ENCODE measurements around the gene OSGEPL1. TPM values are rescaled to one million over a fixed set of nuclear protein-coding genes. Genes with fewer than 3 reads are reported as not detected.
"Not testable (repeated sequence)": the region's sequence is repeated elsewhere in the genome, so short reads cannot be mapped to it uniquely, and the experiment has no call there.

Gene OSGEPL1
- total RNA-seq, 1 donor from 2014 or later, result 6.1 TPM

DNA sequence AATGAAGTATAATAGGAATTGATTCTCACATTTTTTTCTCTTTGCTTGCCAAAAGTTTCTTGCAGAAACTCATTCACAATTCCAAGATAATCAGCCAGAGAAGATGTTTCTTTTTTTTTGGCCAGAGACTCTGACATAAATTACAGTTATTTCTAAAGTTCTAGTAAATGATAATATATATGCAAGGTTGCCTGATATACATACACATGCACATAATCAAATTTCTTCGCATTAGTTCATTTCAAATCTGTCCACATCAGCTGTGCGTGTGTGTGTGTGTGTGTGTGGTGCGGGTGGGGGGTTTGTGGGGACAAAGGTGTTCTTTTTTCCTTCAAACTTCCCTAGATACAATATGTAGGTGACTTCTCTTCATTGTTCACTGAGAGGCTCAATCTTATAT, 33.2 kb downstream of the OSGEPL1 start:
- no peak for DNase-seq

DNA sequence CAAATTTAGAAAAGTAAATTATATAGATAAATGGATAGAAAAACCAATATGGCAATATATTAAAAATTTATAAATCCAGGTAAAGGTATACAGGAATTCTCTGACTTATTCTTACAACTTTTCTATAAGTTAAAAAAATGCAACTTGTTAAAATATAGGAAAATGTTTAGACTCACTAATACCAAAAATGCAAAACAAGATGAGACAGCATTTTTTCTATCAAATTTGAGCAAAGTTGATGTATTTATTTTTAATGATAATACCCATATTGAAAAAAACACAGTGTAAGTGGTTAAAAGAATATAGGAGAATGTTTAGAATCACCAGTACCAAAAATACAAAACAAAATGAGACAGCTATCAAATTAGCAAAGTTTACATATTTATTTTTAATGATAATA, 35.7 kb downstream of the OSGEPL1 start:
- no peak for DNase-seq

DNA sequence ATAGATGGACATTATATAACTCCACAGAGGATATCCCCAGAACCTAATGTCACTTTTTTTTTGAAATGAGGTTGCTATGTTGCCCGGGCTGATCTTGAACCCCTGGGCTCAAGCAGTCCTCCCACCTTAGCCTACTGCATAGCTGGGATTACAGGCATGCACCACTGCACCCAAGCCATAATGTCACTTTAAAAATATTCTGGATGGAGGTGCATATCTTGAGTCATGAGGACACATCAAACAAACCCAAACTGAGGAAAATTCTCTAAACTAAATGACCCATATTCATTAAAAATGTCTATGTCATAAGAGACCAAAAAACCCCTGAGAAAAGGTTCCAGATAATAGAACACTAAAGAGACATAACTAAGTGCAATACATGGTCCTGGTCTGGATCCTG, 36.3 kb downstream of the OSGEPL1 start:
- DNase-seq, result no peak

DNA sequence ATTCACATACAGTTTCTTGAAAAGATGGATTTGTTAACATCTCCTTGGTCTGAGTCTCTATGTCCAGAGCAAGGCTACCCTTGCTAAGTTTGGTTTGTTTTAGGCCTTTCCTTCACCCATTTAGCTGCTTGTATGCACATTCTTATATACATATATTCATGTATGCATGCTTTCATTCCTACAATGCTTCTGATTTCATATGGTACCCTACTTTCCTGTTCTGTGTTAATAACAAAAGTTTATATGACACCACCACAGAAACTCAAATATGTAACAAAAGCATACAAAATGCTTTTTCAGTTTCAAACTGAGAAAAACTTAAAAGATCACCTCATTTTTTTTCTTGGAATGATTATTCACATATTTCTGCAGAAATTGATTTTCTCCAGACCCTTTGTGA, 39.4 kb downstream of the OSGEPL1 start:
- DNase-seq, result no peak

DNA sequence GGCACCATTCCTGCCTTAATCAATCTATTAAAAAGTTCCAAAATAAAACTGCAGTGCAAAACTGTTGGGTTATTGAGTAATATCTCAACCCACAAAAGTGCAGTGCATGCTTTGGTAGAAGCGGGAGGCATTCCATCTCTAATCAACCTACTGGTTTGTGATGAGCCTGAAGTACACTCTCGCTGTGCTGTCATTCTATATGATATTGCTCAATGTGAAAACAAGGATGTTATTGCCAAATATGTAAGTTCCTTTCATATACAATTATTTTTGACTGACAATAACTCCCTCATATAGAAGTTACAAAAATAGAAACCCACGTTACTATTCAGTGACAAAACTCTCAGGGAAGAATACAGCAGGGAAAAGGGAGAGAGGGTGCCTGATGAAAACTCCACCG, 43.0 kb downstream of the OSGEPL1 start:
- no peak for DNase-seq

DNA sequence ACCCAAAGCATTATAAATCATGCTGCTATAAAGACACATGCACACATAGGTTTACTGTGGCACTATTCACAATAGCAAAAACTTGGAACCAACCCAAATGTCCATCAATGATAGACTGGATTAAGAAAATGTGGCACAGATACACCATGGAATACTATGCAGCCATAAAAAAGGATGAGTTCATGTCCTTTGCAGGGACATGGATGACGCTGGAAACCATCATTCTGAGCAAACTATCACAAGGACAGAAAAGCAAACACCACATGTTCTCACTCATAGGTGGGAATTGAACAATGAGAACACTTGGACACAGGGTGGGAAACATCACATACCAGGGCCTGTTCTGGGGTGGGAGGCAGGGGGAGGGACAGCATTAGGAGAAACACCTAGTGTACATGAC, 45.0 kb downstream of the OSGEPL1 start:
- not testable (repeated sequence) for DNase-seq

DNA sequence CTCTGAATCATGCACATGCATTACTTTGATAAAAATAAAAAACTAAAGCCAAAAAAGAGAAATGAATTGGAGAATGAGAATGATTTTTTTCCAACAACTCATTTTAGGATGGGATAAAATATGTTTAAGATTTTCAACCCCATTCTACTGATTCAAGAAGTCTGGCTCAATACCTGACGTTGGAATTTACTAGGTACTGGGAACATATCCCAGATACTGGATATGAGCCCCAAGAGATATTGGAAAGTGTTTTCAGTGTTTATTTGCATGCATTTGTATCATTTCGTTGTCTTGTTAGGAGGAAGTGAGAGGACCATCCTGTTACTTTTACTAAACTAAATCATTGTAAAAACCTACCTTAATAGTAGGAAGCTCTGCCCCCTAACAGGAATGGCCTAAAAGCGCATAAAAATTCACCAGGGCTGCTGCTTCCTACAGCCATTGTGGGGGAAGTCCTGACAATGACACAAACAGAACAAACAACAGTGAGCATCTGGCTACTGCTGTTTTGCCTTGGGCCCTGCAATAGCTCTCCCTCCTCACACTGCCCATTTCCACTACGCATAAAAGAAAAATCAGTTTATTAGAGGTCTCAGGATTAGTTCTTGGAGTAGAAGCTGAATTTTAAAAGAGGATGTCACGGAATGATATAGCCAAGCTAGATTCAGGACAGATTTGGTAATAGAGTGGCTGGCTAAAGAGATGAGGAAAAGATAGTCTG, 52.9 kb downstream of the OSGEPL1 start:
- no peak for DNase-seq

DNA sequence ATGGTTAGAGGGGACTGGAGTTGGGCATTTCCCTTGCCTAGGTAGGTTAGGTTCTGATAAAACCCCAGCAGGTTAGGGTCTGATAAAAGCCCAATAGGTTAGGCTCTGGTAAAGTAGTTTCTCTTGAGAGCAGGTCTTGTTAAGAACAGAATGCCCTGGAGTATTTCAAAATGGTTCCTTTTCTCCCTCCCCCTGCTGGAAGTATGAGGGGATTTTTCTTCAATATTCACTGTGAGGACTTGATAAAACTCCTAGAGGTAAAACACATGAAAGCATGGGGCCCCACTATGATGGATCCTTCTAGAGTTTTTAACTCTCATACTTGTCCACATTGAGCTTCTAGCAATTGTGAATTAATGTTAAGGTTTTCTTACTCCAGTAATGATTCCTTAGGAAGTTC, 60.5 kb downstream of the OSGEPL1 start:
- peak; percentile 28 for DNase-seq

DNA sequence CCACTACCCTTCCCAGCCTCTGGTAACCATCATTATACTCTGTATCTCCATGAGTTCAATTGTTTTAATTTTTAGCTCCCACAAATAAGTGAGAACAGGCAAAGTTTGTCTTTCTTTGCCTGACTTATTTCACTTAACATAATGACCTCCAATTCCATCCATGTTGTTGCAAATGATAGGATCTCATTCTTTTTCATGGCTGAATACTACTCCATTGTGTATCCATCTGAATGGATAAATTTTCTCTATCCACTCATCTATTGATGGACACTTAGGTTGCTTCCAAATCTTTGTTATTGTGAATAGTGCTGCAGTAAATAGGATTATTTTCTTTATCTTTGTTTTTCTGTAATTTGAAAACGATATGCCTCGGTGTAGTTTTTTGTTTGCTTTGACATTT, 61.9 kb downstream of the OSGEPL1 start:
- no peak for DNase-seq

DNA sequence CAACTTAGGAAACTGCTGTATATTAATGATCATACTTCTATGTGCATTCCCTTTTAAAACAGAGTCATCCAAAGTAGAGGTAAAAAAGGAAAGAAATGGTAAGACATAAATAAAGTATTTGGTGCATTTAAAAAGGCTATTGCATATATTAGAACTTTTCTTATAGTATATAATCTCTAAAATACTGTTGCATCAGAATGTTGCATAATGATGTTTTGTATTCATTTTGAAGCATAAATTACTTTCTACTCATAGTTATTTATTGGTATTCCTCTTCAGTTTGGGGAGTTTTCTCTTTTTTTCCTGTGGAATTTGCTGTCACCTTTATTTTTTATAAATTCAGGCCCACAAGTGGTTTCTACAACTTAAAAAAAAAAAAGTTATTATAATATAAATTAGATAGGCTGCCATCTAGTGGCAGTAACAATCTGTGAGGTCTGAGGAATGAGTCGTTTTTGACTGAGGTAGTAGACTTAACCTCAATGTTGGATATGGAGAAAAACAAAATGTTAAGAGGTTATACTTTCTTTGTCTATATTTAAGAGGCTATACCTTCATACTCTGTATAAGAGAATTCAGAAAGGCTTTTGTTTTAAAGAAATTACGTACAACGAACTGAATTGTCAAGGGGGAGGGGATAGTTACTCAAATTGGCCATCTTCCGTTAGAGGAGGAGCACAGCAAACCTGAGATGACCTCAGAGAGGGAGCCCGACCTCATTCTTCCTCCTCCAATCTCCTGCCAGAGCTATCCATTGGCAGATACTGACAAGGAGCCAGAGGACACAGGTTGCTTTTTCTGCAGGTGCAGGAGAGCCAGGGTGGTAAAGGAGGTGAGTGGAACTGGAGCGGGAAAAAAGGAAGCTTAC, 64.3 kb downstream of the OSGEPL1 start:
- DNase-seq, result peak; percentile 65

Other genes with a start within 250 kb of the OSGEPL1 start
- 98.0 and 113 TPM in 2 replicates for gene SLC40A1, start 182.0 kb downstream of the OSGEPL1 start, total RNA-seq
- 73.2 and 75.4 TPM in 2 replicates for gene ASNSD1, start 101.3 kb downstream of the OSGEPL1 start, total RNA-seq
- 4.8 and 6.8 TPM in 2 replicates for gene ANKAR, start 88.1 kb downstream of the OSGEPL1 start, total RNA-seq
- 51.3 and 54.6 TPM in 2 replicates for gene ORMDL1, start 21.5 kb upstream of the OSGEPL1 start, total RNA-seq
- gene PMS1, start 21.7 kb upstream of the OSGEPL1 start, total RNA-seq, result 24.2 and 39.1 TPM in 2 replicates

All from dermis blood vessel endothelial cell (primary cell).